IMR-90 (cell line): ENCODE data around the gene STARD10. TPM values are rescaled to one million over a fixed set of nuclear protein-coding genes. Genes with fewer than 3 reads are reported as not detected.

Experiments
- ATAC-seq: fragments of 200-7000 bp; cut with Tn5 transposase; 2 replicates; pipeline ENCODE4 v1.9.1; 2020; ENCODE audit warnings: low read depth, mild to moderate bottlenecking, moderate library complexity
- BruUV-seq: library from RNA; stranded (reverse); fragments of 400-500 nt; replicated peaks from 2 replicates; lab custom pipeline; 2021; lab: Mats Ljungman, UMichigan
- CTCF ChIA-PET: fragments of 300-600 bp; formaldehyde crosslinking; extraction: SDS; loops from one replicate; lab custom pipeline; 2021; ENCODE audit warnings: antibody characterized with exemption; lab: Yijun Ruan, JAX
- POLR2A ChIA-PET: fragments of 300-600 bp; sonication (Branson Sonifier 250); formaldehyde crosslinking; loops from one replicate; lab custom pipeline; 2022; ENCODE audit warnings: antibody characterized with exemption; ENCODE audit not compliant: unreplicated experiment; lab: Charles Lee
- DNase-seq: peaks from one replicate; pipeline ENCODE4 v3.0.0; 2013
- H2AFZ ChIP-seq: replicated peaks from 2 replicates; pipeline ENCODE3; 2013; ENCODE audit warnings: low read length, mild to moderate bottlenecking; ENCODE audit not compliant: poor library complexity
- H2AK5ac ChIP-seq: 2 replicates; pipeline ENCODE4 v1.6.1; 2013; ENCODE audit warnings: low read depth, low read length, inconsistent platforms
- H2AK9ac ChIP-seq: replicated peaks from 2 replicates; pipeline ENCODE3; 2013; ENCODE audit warnings: mild to moderate bottlenecking, low read depth, low read length, moderate library complexity; ENCODE audit not compliant: poor library complexity
- H2BK120ac ChIP-seq: 2 replicates; pipeline ENCODE4 v1.6.1; 2013; ENCODE audit warnings: low read depth, low read length, inconsistent platforms
- H2BK15ac ChIP-seq: 3 replicates; pipeline ENCODE4 v1.6.1; 2013; ENCODE audit warnings: low read depth, low read length, inconsistent platforms
- H2BK20ac ChIP-seq: 2 replicates; pipeline ENCODE4 v1.6.1; 2013; ENCODE audit warnings: low read depth, mild to moderate bottlenecking, inconsistent platforms, low read length, moderate library complexity
- H2BK5ac ChIP-seq: 2 replicates; pipeline ENCODE4 v1.6.1; 2013; ENCODE audit warnings: mild to moderate bottlenecking, low read depth, low read length, inconsistent platforms; ENCODE audit not compliant: poor library complexity, severe bottlenecking
- H3K14ac ChIP-seq: replicated peaks from 2 replicates; pipeline ENCODE4 v1.6.1; 2013; ENCODE audit warnings: low read depth, low read length, inconsistent platforms
- H3K18ac ChIP-seq: 2 replicates; pipeline ENCODE4 v1.6.1; 2013; ENCODE audit warnings: low read depth, low read length, control low read depth
- H3K23ac ChIP-seq: 2 replicates; pipeline ENCODE4 v1.6.1; 2013; ENCODE audit warnings: low read depth, low read length, inconsistent platforms
- H3K27ac ChIP-seq: 2 replicates; pipeline ENCODE4 v1.5.1; 2013; ENCODE audit warnings: mild to moderate bottlenecking, control low read depth, low read length; ENCODE audit not compliant: insufficient read depth
- H3K27me3 ChIP-seq: 2 replicates; pipeline ENCODE4 v1.6.1; 2013; ENCODE audit warnings: low read length; ENCODE audit not compliant: control insufficient read depth, insufficient read depth
- H3K36me3 ChIP-seq: 2 replicates; pipeline ENCODE4 v1.6.1; 2013; ENCODE audit warnings: low read length, mixed read lengths; ENCODE audit not compliant: control insufficient read depth, insufficient read depth
- H3K4ac ChIP-seq: 2 replicates; pipeline ENCODE4 v1.6.1; 2013; ENCODE audit warnings: low read depth, low read length, inconsistent platforms
- H3K4me1 ChIP-seq: 2 replicates; pipeline ENCODE4 v1.6.1; 2013; ENCODE audit warnings: low read length, mixed read lengths; ENCODE audit not compliant: control insufficient read depth, insufficient read depth
- H3K4me2 ChIP-seq: 2 replicates; pipeline ENCODE4 v1.6.1; 2013; ENCODE audit warnings: low read depth, mild to moderate bottlenecking, control low read depth, low read length, moderate library complexity
- H3K4me3 ChIP-seq: 2 replicates; pipeline ENCODE4 v1.5.1; 2013; ENCODE audit warnings: low read depth, mild to moderate bottlenecking, control low read depth, low read length, moderate library complexity; ENCODE audit not compliant: insufficient read depth
- H3K56ac ChIP-seq: 2 replicates; pipeline ENCODE4 v1.6.1; 2013; ENCODE audit warnings: low read length, inconsistent platforms; ENCODE audit not compliant: insufficient read depth; ENCODE audit errors: extremely low read depth
- H3K79me1 ChIP-seq, 2 experiments: 2 replicates each; pipeline ENCODE4 v1.6.1; 2013; ENCODE audit warnings: low read length in 2 of 2, inconsistent platforms in 1 of 2, low read depth in 1 of 2
- H3K9ac ChIP-seq: 2 replicates; pipeline ENCODE4 v1.6.1; 2013; ENCODE audit warnings: low read depth, low read length, control low read depth
- H3K9me1 ChIP-seq: 2 replicates; pipeline ENCODE4 v1.6.1; 2013; ENCODE audit warnings: low read length, inconsistent platforms; ENCODE audit not compliant: insufficient read depth
- H3K9me3 ChIP-seq: 2 replicates; pipeline ENCODE4 v1.6.1; 2013; ENCODE audit warnings: low read length; ENCODE audit not compliant: control insufficient read depth, insufficient read depth
- H4K20me1 ChIP-seq: 2 replicates; pipeline ENCODE4 v1.6.1; 2013; ENCODE audit warnings: low read length, inconsistent platforms; ENCODE audit not compliant: insufficient read depth
- H4K5ac ChIP-seq: 2 replicates; pipeline ENCODE4 v1.6.1; 2013; ENCODE audit warnings: mild to moderate bottlenecking, low read depth, low read length, control low read depth
- H4K8ac ChIP-seq, 2 experiments: 2 replicates each; pipeline ENCODE4 v1.6.1; 2013; ENCODE audit warnings: low read depth in 2 of 2, low read length in 2 of 2, control low read depth in 1 of 2, inconsistent platforms in 1 of 2
- H4K91ac ChIP-seq: 2 replicates; pipeline ENCODE4 v1.6.1; 2013; ENCODE audit warnings: low read depth, low read length, inconsistent platforms; ENCODE audit not compliant: insufficient read depth
- CEBPB ChIP-seq: IDR thresholded peaks from 2 replicates; pipeline ENCODE4 v1.6.1; 2012; ENCODE audit warnings: low read depth, low read length, improper control_type of control experiment
- CHD1 ChIP-seq: IDR thresholded peaks from 2 replicates; pipeline ENCODE4 v1.6.1; 2012; ENCODE audit warnings: low read depth, low read length, improper control_type of control experiment
- FOS ChIP-seq: fragments of 150-350 bp; IDR thresholded peaks from 2 replicates; pipeline ENCODE4 v1.6.1; 2016; ENCODE audit warnings: low read depth, low read length
- MAFK ChIP-seq: IDR thresholded peaks from 2 replicates; pipeline ENCODE4 v1.6.1; 2012; ENCODE audit warnings: low read depth, low read length, improper control_type of control experiment
- MAZ ChIP-seq: IDR thresholded peaks from 2 replicates; pipeline ENCODE4 v1.6.1; 2012; ENCODE audit warnings: low read depth, mild to moderate bottlenecking, low read length, improper control_type of control experiment, moderate library complexity, borderline replicate concordance
- MXI1 ChIP-seq: IDR thresholded peaks from 2 replicates; pipeline ENCODE4 v1.6.1; 2012; ENCODE audit warnings: low read depth, mild to moderate bottlenecking, low read length, moderate library complexity, borderline replicate concordance
- NFE2L2 ChIP-seq: fragments of 150-350 bp; IDR thresholded peaks from 2 replicates; pipeline ENCODE4 v1.6.1; 2016; ENCODE audit warnings: low read depth, mild to moderate bottlenecking, low read length
- RAD21 ChIP-seq: IDR thresholded peaks from 2 replicates; pipeline ENCODE4 v1.6.1; 2012; ENCODE audit warnings: low read length, improper control_type of control experiment
- RCOR1 ChIP-seq: IDR thresholded peaks from 2 replicates; pipeline ENCODE4 v1.6.1; 2012; ENCODE audit warnings: mild to moderate bottlenecking, low read length, improper control_type of control experiment; ENCODE audit not compliant: insufficient replicate concordance
- RFX5 ChIP-seq: IDR thresholded peaks from 2 replicates; pipeline ENCODE4 v1.8.0; 2012; ENCODE audit warnings: low read depth, mild to moderate bottlenecking, low read length, moderate library complexity
- SMC3 ChIP-seq: fragments of 150-350 bp; IDR thresholded peaks from 2 replicates; pipeline ENCODE4 v1.6.1; 2016; ENCODE audit warnings: low read depth, mild to moderate bottlenecking, antibody characterized with exemption, low read length, moderate library complexity
- WGBS, 2 experiments: methylation state at CpG; one replicate each; pipeline versions ENCODE4 v1.1.5 to v1.1.7; 2013; ENCODE audit warnings: missing lambda C conversion rate in 2 of 2; ENCODE audit not compliant: insufficient read length in 1 of 2; ENCODE audit errors: extremely low coverage in 2 of 2; 5-methylcytosine and 5-hydroxymethylcytosine counted together
- dilution Hi-C: fragments of 300-500 bp; cut with HindIII; formaldehyde crosslinking; loops from one replicate; pipeline ENCODE4 v1.14.3; 2018; ENCODE audit warnings: low sequenced_read_pairs; ENCODE audit not compliant: unreplicated experiment
- in situ Hi-C: fragments of 300-500 bp; cut with MboI; formaldehyde crosslinking; loops from 3 replicates; pipeline ENCODE4 v1.14.3; 2019; ENCODE audit warnings: low sequenced_read_pairs, inconsistent platforms, mixed read lengths
- intact Hi-C: fragments of 100-400 bp; cut with micrococcal nuclease; formaldehyde crosslinking; loops from 2 replicates; pipeline ENCODE4 v1.10.0; 2022
- polyA plus RNA-seq, 3 experiments: library from polyadenylated mRNA; depleted of rRNA; stranded (reverse); fragments of >200 nt; gene quantifications; 2 replicates each; pipeline ENCODE4 v1.2.3, GENCODE V29; 2012; ENCODE audit warnings: low replicate concordance in 1 of 3
- total RNA-seq: library from RNA; depleted of rRNA; stranded (reverse); fragments of >200 nt; gene quantifications from 2 replicates; pipeline ENCODE4 v1.2.3, GENCODE V29; 2012
- TF ChIP-seq, protein P1 (sequence below): conservative IDR thresholded peaks from 2 replicates; pipeline ENCODE4 v1.5.1; 2012; ENCODE audit warnings: mild to moderate bottlenecking, low read depth, low read length, improper control_type of control experiment
- TF ChIP-seq, protein P2 (sequence below): fragments of 150-350 bp; IDR thresholded peaks from 2 replicates; pipeline ENCODE4 v1.6.1; 2017; ENCODE audit warnings: mild to moderate bottlenecking, antibody characterized with exemption, low read length, low read depth

STARD10 gene
- total and polyA plus RNA-seq, 2 of the 4 experiments (the other 2 are of a cell fraction): 23.8 to 37.4 TPM

DNA sequence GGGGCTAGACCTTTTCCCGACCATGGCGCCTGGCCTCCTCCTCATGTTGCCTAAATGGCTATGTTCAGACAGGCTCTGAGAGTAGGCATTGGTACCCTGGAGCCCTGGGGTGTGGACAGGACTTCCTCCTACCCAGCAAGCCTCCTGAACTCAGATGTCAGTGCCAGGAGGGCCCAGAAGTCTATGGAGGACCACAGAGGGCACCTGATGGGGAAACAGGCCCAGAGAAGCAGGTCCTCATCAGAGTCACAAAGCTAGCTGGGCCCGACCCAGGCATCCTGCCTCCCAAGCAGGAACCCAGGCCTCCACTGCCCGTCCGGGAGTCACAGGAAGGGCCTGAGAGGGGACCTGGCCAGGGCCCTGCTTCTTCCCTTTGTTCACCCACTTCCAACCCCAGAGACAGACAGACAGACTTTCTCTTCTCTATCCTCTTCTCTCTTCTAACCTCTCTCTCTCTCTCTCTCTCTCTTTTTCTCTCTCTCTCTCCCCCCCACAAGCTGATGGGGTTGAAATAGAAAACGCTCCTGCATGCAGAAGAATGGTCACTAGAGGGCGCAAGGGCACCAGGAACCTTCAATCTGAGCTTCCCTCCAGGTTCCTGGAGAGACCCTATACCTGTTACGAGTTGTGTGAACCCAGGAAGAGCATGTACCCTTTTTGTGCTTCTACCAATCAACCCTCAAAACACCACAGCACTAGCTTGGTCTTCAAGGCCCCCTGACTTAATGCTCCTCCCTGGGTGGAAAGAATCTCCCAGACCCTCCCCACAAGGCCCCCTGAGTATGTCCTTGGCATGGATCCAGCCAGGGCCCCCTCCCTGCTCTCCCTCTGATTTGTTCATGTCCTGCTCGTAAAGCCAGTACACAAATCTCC lies 68.8 kb downstream of the STARD10 start:
- 57% methylated on average over 2 of the region's 9 CpGs; no CpG with 5 or more reads in 1 of the 2 experiments for WGBS, 2 experiments
- in situ Hi-C loops: loop anchor here (5.0 to 10.0 kb wide), 4 partner anchors 67 to 560 kb away; partner anchors contain the start of genes FCHSD2 and STARD10
- no peak for TF ChIP-seq MXI1
- no peak for TF ChIP-seq CHD1
- TF ChIP-seq RAD21: peak; percentile 99
- no peak for TF ChIP-seq FOS
- peak; percentile 50; the same call in 1 of the 2 replicates for TF ChIP-seq MAZ
- TF ChIP-seq CEBPB: no peak
- TF ChIP-seq SMC3: peak; percentile 93
- TF ChIP-seq NFE2L2: no peak
- TF ChIP-seq, protein P1, sequence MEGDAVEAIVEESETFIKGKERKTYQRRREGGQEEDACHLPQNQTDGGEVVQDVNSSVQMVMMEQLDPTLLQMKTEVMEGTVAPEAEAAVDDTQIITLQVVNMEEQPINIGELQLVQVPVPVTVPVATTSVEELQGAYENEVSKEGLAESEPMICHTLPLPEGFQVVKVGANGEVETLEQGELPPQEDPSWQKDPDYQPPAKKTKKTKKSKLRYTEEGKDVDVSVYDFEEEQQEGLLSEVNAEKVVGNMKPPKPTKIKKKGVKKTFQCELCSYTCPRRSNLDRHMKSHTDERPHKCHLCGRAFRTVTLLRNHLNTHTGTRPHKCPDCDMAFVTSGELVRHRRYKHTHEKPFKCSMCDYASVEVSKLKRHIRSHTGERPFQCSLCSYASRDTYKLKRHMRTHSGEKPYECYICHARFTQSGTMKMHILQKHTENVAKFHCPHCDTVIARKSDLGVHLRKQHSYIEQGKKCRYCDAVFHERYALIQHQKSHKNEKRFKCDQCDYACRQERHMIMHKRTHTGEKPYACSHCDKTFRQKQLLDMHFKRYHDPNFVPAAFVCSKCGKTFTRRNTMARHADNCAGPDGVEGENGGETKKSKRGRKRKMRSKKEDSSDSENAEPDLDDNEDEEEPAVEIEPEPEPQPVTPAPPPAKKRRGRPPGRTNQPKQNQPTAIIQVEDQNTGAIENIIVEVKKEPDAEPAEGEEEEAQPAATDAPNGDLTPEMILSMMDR: peak; percentile 95
- TF ChIP-seq MAFK: no peak
- TF ChIP-seq RCOR1: no peak
- TF ChIP-seq, protein P2, sequence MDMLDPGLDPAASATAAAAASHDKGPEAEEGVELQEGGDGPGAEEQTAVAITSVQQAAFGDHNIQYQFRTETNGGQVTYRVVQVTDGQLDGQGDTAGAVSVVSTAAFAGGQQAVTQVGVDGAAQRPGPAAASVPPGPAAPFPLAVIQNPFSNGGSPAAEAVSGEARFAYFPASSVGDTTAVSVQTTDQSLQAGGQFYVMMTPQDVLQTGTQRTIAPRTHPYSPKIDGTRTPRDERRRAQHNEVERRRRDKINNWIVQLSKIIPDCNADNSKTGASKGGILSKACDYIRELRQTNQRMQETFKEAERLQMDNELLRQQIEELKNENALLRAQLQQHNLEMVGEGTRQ: no peak
- no peak; the same call in 1 of the 2 replicates for TF ChIP-seq RFX5

More for the DNA sequence above, 68.8 kb downstream of the STARD10 start:
- H4K91ac ChIP-seq: no peak overlapping the region
- H3K27me3 ChIP-seq: no peaks in the 10 kb centered on the region
- dilution Hi-C loops (no loop called here), intact Hi-C loops (loop anchor here (1.0 to 5.0 kb wide), 5 partner anchors 68 to 562 kb away; partner anchors contain the start of gene ATG16L2)
- H2AK5ac ChIP-seq: peak overlapping the region; percentile 67; the same call in 1 of the 2 replicates
- H2BK20ac ChIP-seq: no peak overlapping the region
- H4K5ac ChIP-seq: no peak overlapping the region
- peak overlapping the region in 1 of 2 experiments; percentile 70; a peak in 1 of 4 replicates for H4K8ac ChIP-seq
- H3K4me1 ChIP-seq: peaks cover 21% of the 10 kb centered on the region
- ChIA-PET CTCF (interaction anchor here (0.5 to 1.4 kb wide), 15 partner anchors 13 to 457 kb away, joined by 3 to 15 read pairs (median 4); partner anchors contain the start of gene STARD10), POLR2A (interaction anchor here (0.6 to 1.0 kb wide), 3 partner anchors 69 to 777 kb away, joined by 3 to 6 read pairs (median 4); no protein-coding TSS in a partner anchor)
- no peaks in the 10 kb centered on the region for H3K9me3 ChIP-seq
- peak overlapping the region; percentile 80 for H2AK9ac ChIP-seq
- DNase-seq (peak; percentile 84), ATAC-seq (peak; percentile 25; the same call in 1 of the 2 replicates)
- BruUV-seq: no TSS peak
- no peak overlapping the region for H3K56ac ChIP-seq
- no peak overlapping the region for H3K9ac ChIP-seq
- H3K36me3 ChIP-seq: peaks cover 2% of the 10 kb centered on the region; the same call in 1 of the 2 replicates
- 0 out of 2 replicates have a peak overlapping the region, but pooled peaks have one; percentile 40 for H3K4ac ChIP-seq
- no peak overlapping the region for H3K18ac ChIP-seq
- no peak overlapping the region for H2BK15ac ChIP-seq
- peaks cover 9% of the 10 kb centered on the region for H3K9me1 ChIP-seq
- H2BK5ac ChIP-seq: no peak overlapping the region
- H4K20me1 ChIP-seq: peaks cover 15% of the 10 kb centered on the region
- H2AFZ ChIP-seq: peak overlapping the region; percentile 18
- no peak overlapping the region for H3K4me2 ChIP-seq
- no peak overlapping the region for H3K4me3 ChIP-seq
- no peak overlapping the region for H2BK120ac ChIP-seq
- no peak overlapping the region for H3K23ac ChIP-seq
- no peak overlapping the region for H3K27ac ChIP-seq
- no peak overlapping the region for H3K14ac ChIP-seq
- H3K79me1 ChIP-seq: peaks cover 34 to 73% of the 10 kb centered on the region in 2 experiments
